GM23338 (cell line): ENCODE data around the gene SPATA31C2. TPM values are rescaled to one million over a fixed set of nuclear protein-coding genes. Genes with fewer than 3 reads are reported as not detected.

ENCODE experiments used
- ATAC-seq: fragments of 200-7000 bp; cut with Tn5 transposase; 3 replicates; pipeline ENCODE4 v1.9.1; 2020
- DNase-seq: peaks from one replicate; pipeline ENCODE4 v3.0.0-alpha.2; 2015; ENCODE audit warnings: low spot score
- H2AFZ ChIP-seq: fragments of 200-600 bp; sonication (generic); 2 replicates; pipeline ENCODE4 v1.8.0; 2016; ENCODE audit warnings: antibody characterized with exemption, mild to moderate bottlenecking, moderate library complexity
- H3F3A ChIP-seq: fragments of 200-600 bp; sonication (generic); replicated peaks from 2 replicates; pipeline ENCODE4 v1.8.0; 2017; ENCODE audit warnings: antibody characterized with exemption, mixed run types, low read depth
- H3K27ac ChIP-seq: fragments of 200-600 bp; sonication (generic); 2 replicates; pipeline ENCODE4 v1.6.1; 2016; ENCODE audit warnings: low read depth
- H3K27me3 ChIP-seq: fragments of 200-600 bp; sonication (generic); 2 replicates; pipeline ENCODE4 v1.8.0; 2016; ENCODE audit warnings: mild to moderate bottlenecking, mixed run types, moderate library complexity; ENCODE audit not compliant: insufficient read depth
- H3K36me3 ChIP-seq: fragments of 200-600 bp; sonication (generic); 2 replicates; pipeline ENCODE4 v1.8.0; 2016; ENCODE audit warnings: mild to moderate bottlenecking; ENCODE audit not compliant: insufficient read depth
- H3K4me1 ChIP-seq: fragments of 200-600 bp; sonication (generic); 2 replicates; pipeline ENCODE4 v1.8.0; 2016; ENCODE audit warnings: mild to moderate bottlenecking, moderate library complexity; ENCODE audit not compliant: insufficient read depth
- H3K4me2 ChIP-seq: fragments of 200-600 bp; sonication (generic); 2 replicates; pipeline ENCODE4 v1.7.1; 2017; ENCODE audit warnings: mixed run types
- H3K4me3 ChIP-seq: fragments of 200-600 bp; sonication (generic); 2 replicates; pipeline ENCODE4 v1.6.1; 2016; ENCODE audit warnings: mixed run types
- H3K79me2 ChIP-seq: fragments of 200-600 bp; sonication (generic); replicated peaks from 2 replicates; pipeline ENCODE4 v1.8.0; 2017; ENCODE audit warnings: mild to moderate bottlenecking; ENCODE audit not compliant: insufficient read depth
- H3K9me2 ChIP-seq: fragments of 200-600 bp; sonication (generic); 2 replicates; pipeline ENCODE4 v1.8.0; 2017; ENCODE audit not compliant: insufficient read depth
- H4K20me1 ChIP-seq: fragments of 200-600 bp; sonication (generic); replicated peaks from 2 replicates; pipeline ENCODE4 v1.8.0; 2017; ENCODE audit warnings: mild to moderate bottlenecking; ENCODE audit not compliant: insufficient read depth
- H3K27ac Mint-ChIP-seq: 2 replicates; pipeline ENCODE4 v1.8.0; 2020; ENCODE audit warnings: inconsistent platforms, mild to moderate bottlenecking, moderate library complexity, mixed read lengths
- H3K27me3 Mint-ChIP-seq: 3 replicates; pipeline ENCODE4 v1.8.0; 2022; ENCODE audit warnings: low read depth, mild to moderate bottlenecking, moderate library complexity, mixed read lengths, inconsistent platforms; ENCODE audit not compliant: insufficient read depth, poor library complexity
- H3K36me3 Mint-ChIP-seq: 3 replicates; pipeline ENCODE4 v1.8.0; 2021; ENCODE audit warnings: low read depth, mild to moderate bottlenecking, inconsistent platforms, moderate library complexity, mixed read lengths
- H3K4me1 Mint-ChIP-seq: 3 replicates; pipeline ENCODE4 v1.8.0; 2020; ENCODE audit warnings: mild to moderate bottlenecking, inconsistent platforms, mixed read lengths
- H3K4me3 Mint-ChIP-seq: 3 replicates; pipeline ENCODE4 v1.8.0; 2021; ENCODE audit warnings: moderate library complexity, mild to moderate bottlenecking, inconsistent platforms, mixed read lengths
- H3K9me3 Mint-ChIP-seq: 3 replicates; pipeline ENCODE4 v1.8.0; 2020; ENCODE audit warnings: moderate library complexity, mild to moderate bottlenecking, inconsistent platforms, mixed read lengths
- CREB1 ChIP-seq: fragments of 250-450 bp; sonication (Bioruptor Pico); IDR thresholded peaks from 2 replicates; pipeline ENCODE4 v1.5.0; 2020; ENCODE audit warnings: low read depth, mild to moderate bottlenecking, moderate library complexity
- JUNB ChIP-seq: IDR thresholded peaks from one replicate; pipeline ENCODE4 v1.6.1; 2016; ENCODE audit warnings: antibody characterized with exemption; ENCODE audit not compliant: unreplicated experiment
- NANOG ChIP-seq: IDR thresholded peaks from 2 replicates; pipeline ENCODE4 v1.6.1; 2016; ENCODE audit warnings: antibody characterized with exemption, borderline replicate concordance
- POLR2AphosphoS5 ChIP-seq: IDR thresholded peaks from 2 replicates; pipeline ENCODE4 v1.6.1; 2016; ENCODE audit warnings: antibody characterized with exemption, low read depth
- ZNF114 ChIP-seq: fragments of 250-450 bp; sonication (Bioruptor Pico); IDR thresholded peaks from 2 replicates; pipeline ENCODE4 v1.5.0; 2020; ENCODE audit warnings: mild to moderate bottlenecking, moderate library complexity
- polyA plus RNA-seq: library from polyadenylated mRNA; unstranded; fragments of >200 nt; fragmentation: Nextera tagmentation; extraction: Ambion mirVana; gene quantifications from 2 replicates; pipeline ENCODE4 v1.2.1, GENCODE V29; 2016
- total RNA-seq: library from RNA; depleted of rRNA; stranded (reverse); fragments of >200 nt; shearing (Covaris generic); gene quantifications from 2 replicates; pipeline ENCODE4 v1.2.3, GENCODE V29; 2014
- TF ChIP-seq, protein P1 (sequence below), 2 experiments: fragments of 200-600 bp in 1 of 2; sonication (generic) in 1 of 2; conservative IDR thresholded peaks; 2 replicates each; pipeline versions ENCODE4 v1.5.1 to v1.6.1; 2016 to 2017; ENCODE audit warnings: antibody characterized with exemption in 2 of 2, low read depth in 2 of 2, mild to moderate bottlenecking in 2 of 2, moderate library complexity in 1 of 2
- TF ChIP-seq, protein P2 (sequence below): IDR thresholded peaks from one replicate; pipeline ENCODE4 v1.6.1; 2018; ENCODE audit warnings: antibody characterized with exemption; ENCODE audit not compliant: unreplicated experiment
- TF ChIP-seq, protein P3 (sequence below): IDR thresholded peaks from 2 replicates; pipeline ENCODE4 v1.6.1; 2016; ENCODE audit warnings: antibody characterized with exemption

The SPATA31C2 gene
- total and polyA plus RNA-seq, 2 experiments from 2014 or later = 0.08 to 0.35 TPM

DNA sequence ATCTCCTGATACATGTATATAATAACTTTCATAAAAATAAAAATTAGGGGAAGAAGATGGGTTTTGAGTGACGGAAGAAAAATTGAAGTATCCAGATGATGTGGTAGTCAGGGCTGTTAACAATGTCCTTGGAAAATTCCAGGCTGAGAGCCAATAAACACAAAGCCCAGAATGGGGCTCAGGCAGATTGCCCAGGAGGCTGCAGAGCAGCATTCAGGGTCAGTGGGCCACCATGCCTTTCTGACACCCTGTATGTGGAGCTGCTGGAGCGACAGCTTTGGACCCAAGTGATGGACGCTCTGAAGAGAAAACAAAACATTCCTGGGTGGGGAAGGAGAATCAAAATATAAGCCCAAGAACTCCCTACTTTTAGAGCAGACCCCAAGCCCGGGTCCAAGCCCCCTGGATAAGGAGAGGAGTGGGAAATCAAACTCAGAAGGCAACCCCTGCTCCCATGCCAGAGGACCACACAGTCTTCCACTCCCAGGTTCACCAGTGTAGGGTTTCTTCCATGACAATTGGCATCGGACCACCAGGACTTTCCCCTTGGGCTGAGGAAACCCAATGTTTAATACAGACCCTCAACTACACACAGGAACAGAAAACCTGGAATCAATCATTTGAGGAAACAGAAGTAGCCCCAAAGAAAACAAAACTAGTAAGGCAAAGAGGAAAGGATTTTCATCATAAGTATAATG is 45.7 kb upstream of the SPATA31C2 start (continued):
- TF ChIP-seq, protein P1, sequence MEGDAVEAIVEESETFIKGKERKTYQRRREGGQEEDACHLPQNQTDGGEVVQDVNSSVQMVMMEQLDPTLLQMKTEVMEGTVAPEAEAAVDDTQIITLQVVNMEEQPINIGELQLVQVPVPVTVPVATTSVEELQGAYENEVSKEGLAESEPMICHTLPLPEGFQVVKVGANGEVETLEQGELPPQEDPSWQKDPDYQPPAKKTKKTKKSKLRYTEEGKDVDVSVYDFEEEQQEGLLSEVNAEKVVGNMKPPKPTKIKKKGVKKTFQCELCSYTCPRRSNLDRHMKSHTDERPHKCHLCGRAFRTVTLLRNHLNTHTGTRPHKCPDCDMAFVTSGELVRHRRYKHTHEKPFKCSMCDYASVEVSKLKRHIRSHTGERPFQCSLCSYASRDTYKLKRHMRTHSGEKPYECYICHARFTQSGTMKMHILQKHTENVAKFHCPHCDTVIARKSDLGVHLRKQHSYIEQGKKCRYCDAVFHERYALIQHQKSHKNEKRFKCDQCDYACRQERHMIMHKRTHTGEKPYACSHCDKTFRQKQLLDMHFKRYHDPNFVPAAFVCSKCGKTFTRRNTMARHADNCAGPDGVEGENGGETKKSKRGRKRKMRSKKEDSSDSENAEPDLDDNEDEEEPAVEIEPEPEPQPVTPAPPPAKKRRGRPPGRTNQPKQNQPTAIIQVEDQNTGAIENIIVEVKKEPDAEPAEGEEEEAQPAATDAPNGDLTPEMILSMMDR (conservative IDR thresholded peaks at IDR 0.05; ENCODE audit: low read depth in 2 of 2) = no peak
- TF ChIP-seq, protein P2, sequence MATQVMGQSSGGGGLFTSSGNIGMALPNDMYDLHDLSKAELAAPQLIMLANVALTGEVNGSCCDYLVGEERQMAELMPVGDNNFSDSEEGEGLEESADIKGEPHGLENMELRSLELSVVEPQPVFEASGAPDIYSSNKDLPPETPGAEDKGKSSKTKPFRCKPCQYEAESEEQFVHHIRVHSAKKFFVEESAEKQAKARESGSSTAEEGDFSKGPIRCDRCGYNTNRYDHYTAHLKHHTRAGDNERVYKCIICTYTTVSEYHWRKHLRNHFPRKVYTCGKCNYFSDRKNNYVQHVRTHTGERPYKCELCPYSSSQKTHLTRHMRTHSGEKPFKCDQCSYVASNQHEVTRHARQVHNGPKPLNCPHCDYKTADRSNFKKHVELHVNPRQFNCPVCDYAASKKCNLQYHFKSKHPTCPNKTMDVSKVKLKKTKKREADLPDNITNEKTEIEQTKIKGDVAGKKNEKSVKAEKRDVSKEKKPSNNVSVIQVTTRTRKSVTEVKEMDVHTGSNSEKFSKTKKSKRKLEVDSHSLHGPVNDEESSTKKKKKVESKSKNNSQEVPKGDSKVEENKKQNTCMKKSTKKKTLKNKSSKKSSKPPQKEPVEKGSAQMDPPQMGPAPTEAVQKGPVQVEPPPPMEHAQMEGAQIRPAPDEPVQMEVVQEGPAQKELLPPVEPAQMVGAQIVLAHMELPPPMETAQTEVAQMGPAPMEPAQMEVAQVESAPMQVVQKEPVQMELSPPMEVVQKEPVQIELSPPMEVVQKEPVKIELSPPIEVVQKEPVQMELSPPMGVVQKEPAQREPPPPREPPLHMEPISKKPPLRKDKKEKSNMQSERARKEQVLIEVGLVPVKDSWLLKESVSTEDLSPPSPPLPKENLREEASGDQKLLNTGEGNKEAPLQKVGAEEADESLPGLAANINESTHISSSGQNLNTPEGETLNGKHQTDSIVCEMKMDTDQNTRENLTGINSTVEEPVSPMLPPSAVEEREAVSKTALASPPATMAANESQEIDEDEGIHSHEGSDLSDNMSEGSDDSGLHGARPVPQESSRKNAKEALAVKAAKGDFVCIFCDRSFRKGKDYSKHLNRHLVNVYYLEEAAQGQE = no peak
- TF ChIP-seq NANOG (no peak), ZNF114 (CRISPR knock-in tag) (no peak), CREB1 (CRISPR knock-in tag) (no peak)

DNA sequence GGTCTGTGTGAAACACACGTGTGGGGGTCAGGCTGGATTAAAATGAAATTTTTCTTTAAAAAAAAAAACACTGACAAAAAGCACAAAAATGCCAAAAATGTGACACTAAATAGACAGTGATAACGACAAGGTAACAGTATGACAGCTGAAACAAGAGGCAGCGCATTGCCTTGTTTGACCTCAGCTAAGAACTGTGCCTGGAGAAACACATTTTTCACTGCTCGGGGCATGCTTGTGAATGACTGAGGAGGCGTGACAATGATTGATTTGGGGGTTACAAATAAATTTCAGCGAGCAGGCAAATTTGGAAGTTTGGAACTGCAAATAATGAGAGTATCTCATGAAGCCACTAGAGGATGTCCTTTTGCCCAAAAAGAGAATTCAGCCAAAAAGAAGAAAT is 44.2 kb upstream of the SPATA31C2 start:
- Histone ChIP-seq H2AFZ (no peak overlapping the region), H3K27ac (no peak overlapping the region), H3K27me3 (no peaks in the 10 kb centered on the region), H3K79me2 (no peaks in the 10 kb centered on the region), H3K4me2 (no peak overlapping the region), H3K4me3 (no peak overlapping the region), H4K20me1 (no peaks in the 10 kb centered on the region), H3K9me2 (no peaks in the 10 kb centered on the region), H3K36me3 (no peaks in the 10 kb centered on the region), H3F3A (no peaks in the 10 kb centered on the region), H3K4me1 (no peaks in the 10 kb centered on the region)
- ATAC-seq (no peak), DNase-seq (no peak)
- Mint-ChIP-seq H3K27me3 (peaks cover 5% of the 10 kb centered on the region), H3K36me3 (no peaks in the 10 kb centered on the region), H3K9me3 (no peaks in the 10 kb centered on the region), H3K4me1 (no peaks in the 10 kb centered on the region), H3K27ac (no peak overlapping the region), H3K4me3 (no peak overlapping the region)
- TF ChIP-seq ZNF114 (CRISPR knock-in tag) (no peak), POLR2AphosphoS5 (no peak), JUNB (no peak)
- TF ChIP-seq, protein P3, sequence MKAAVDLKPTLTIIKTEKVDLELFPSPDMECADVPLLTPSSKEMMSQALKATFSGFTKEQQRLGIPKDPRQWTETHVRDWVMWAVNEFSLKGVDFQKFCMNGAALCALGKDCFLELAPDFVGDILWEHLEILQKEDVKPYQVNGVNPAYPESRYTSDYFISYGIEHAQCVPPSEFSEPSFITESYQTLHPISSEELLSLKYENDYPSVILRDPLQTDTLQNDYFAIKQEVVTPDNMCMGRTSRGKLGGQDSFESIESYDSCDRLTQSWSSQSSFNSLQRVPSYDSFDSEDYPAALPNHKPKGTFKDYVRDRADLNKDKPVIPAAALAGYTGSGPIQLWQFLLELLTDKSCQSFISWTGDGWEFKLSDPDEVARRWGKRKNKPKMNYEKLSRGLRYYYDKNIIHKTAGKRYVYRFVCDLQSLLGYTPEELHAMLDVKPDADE = no peak
